ENCODE measurements around the gene ULK4. TPM values are rescaled to one million over a fixed set of nuclear protein-coding genes. Genes with fewer than 3 reads are reported as not detected.

ULK4 gene
- total RNA-seq, 1 experiment from 2014 or later: 8.7 TPM

GRCh38 chr3:41956574-41956973 lies 5.3 kb downstream of the ULK4 start:
- CTCF ChIA-PET: interaction anchor here (0.6 kb wide), 1 partner anchor 1011 kb away, joined by 3 read pairs; no protein-coding TSS in a partner anchor
- Histone ChIP-seq H3K27me3 (ENCODE audit: insufficient read depth, low read depth) (no peaks in the 10 kb centered on the region), H3K36me3 (ENCODE audit: low read depth) (no peaks in the 10 kb centered on the region), H2AFZ (no peak overlapping the region), H3K4me2 (no peak overlapping the region), H3K4me3 (no peak overlapping the region), H3K27ac (no peak overlapping the region), H3K4me1 (replicated peaks; ENCODE audit: insufficient read depth) (0 out of 2 replicates have a peak, but pooled peaks cover 10% of the 10 kb centered on the region), H4K20me1 (ENCODE audit: insufficient read depth) (no peaks in the 10 kb centered on the region), H3K9me3 (ENCODE audit: insufficient read depth, low read depth) (no peaks in the 10 kb centered on the region), H3F3A (ENCODE audit: insufficient read depth, low read depth) (no peaks in the 10 kb centered on the region; the same call in 1 of the 2 replicates), H3K79me2 (ENCODE audit: low read depth) (no peaks in the 10 kb centered on the region), H3K9me2 (ENCODE audit: insufficient read depth) (no peaks in the 10 kb centered on the region)
- no peak for DNase-seq
- intact Hi-C loops (cut with micrococcal nuclease; ENCODE audit: unreplicated experiment): no loop called here
- TF ChIP-seq CTCF (conservative IDR thresholded peaks at IDR 0.05) (no peak), EZH2 (IDR thresholded peaks at IDR 0.05; ENCODE audit: low read depth) (no peak)
- no TSS peak for BruUV-seq (replicated peaks)
- POLR2A ChIA-PET (ENCODE audit: unreplicated experiment): no interaction called here

- intact Hi-C loops (cut with micrococcal nuclease; ENCODE audit: unreplicated experiment): no loop called here
- CTCF ChIA-PET: no interaction called here
Measured at GRCh38 chr3:41955192-41955591, 6.7 kb downstream of the ULK4 start.

GRCh38 chr3:41943311-41943843 lies 18.5 kb downstream of the ULK4 start:
- no peak for TF ChIP-seq EZH2 (IDR thresholded peaks at IDR 0.05; ENCODE audit: low read depth)
- TF ChIP-seq CTCF (conservative IDR thresholded peaks at IDR 0.05): no peak
- Histone ChIP-seq H3K4me1 (replicated peaks; ENCODE audit: insufficient read depth) (no peaks in the 10 kb centered on the region), H3K4me2 (no peak overlapping the region), H3K79me2 (ENCODE audit: low read depth) (no peaks in the 10 kb centered on the region), H4K20me1 (ENCODE audit: insufficient read depth) (no peaks in the 10 kb centered on the region), H3K9me2 (ENCODE audit: insufficient read depth) (no peaks in the 10 kb centered on the region), H3K27me3 (ENCODE audit: insufficient read depth, low read depth) (no peaks in the 10 kb centered on the region), H3K36me3 (ENCODE audit: low read depth) (no peaks in the 10 kb centered on the region), H3K9me3 (ENCODE audit: insufficient read depth, low read depth) (no peaks in the 10 kb centered on the region), H3F3A (ENCODE audit: insufficient read depth, low read depth) (no peaks in the 10 kb centered on the region), H2AFZ (no peak overlapping the region), H3K4me3 (no peak overlapping the region), H3K27ac (no peak overlapping the region)
- no peak for DNase-seq
- no TSS peak for BruUV-seq (replicated peaks)
- intact Hi-C loops (cut with micrococcal nuclease; ENCODE audit: unreplicated experiment): no loop called here
- CTCF ChIA-PET: no interaction called here
- POLR2A ChIA-PET (ENCODE audit: unreplicated experiment): no interaction called here

More at GRCh38 chr3:41955192-41955591, 6.7 kb downstream of the ULK4 start:
- no peaks in the 10 kb centered on the region for H3K79me2 ChIP-seq (ENCODE audit: low read depth)
- no peak for DNase-seq
- no TSS peak for BruUV-seq (replicated peaks)
- H4K20me1 ChIP-seq (ENCODE audit: insufficient read depth): no peaks in the 10 kb centered on the region
- no peaks in the 10 kb centered on the region for H3K9me3 ChIP-seq (ENCODE audit: insufficient read depth, low read depth)
- H3F3A ChIP-seq (ENCODE audit: insufficient read depth, low read depth): no peaks in the 10 kb centered on the region
- no peak overlapping the region for H3K4me2 ChIP-seq
- H3K4me3 ChIP-seq: no peak overlapping the region
- H3K36me3 ChIP-seq (ENCODE audit: low read depth): no peaks in the 10 kb centered on the region
- POLR2A ChIA-PET (ENCODE audit: unreplicated experiment): no interaction called here
- 0 out of 2 replicates have a peak, but pooled peaks cover 3% of the 10 kb centered on the region for H3K4me1 ChIP-seq (replicated peaks; ENCODE audit: insufficient read depth)
- no peak overlapping the region for H3K27ac ChIP-seq
- no peak for TF ChIP-seq EZH2 (IDR thresholded peaks at IDR 0.05; ENCODE audit: low read depth)
- H3K9me2 ChIP-seq (ENCODE audit: insufficient read depth): no peaks in the 10 kb centered on the region
- H3K27me3 ChIP-seq (ENCODE audit: insufficient read depth, low read depth): no peaks in the 10 kb centered on the region
- H2AFZ ChIP-seq: no peak overlapping the region

- H3K27me3 ChIP-seq (ENCODE audit: insufficient read depth, low read depth): no peaks in the 10 kb centered on the region
- no peak for TF ChIP-seq CTCF (conservative IDR thresholded peaks at IDR 0.05)
- no peak for TF ChIP-seq EZH2 (IDR thresholded peaks at IDR 0.05; ENCODE audit: low read depth)
- H3K9me3 ChIP-seq (ENCODE audit: insufficient read depth, low read depth): no peaks in the 10 kb centered on the region
- no peak for DNase-seq
- no peaks in the 10 kb centered on the region for H3K9me2 ChIP-seq (ENCODE audit: insufficient read depth)
- no peaks in the 10 kb centered on the region for H3K36me3 ChIP-seq (ENCODE audit: low read depth)
- no peaks in the 10 kb centered on the region for H3K4me1 ChIP-seq (replicated peaks; ENCODE audit: insufficient read depth)
- H4K20me1 ChIP-seq (ENCODE audit: insufficient read depth): peaks cover 3% of the 10 kb centered on the region; the same call in 1 of the 2 replicates
- no peak overlapping the region for H3K27ac ChIP-seq
- no peak overlapping the region for H3K4me2 ChIP-seq
- no peaks in the 10 kb centered on the region for H3F3A ChIP-seq (ENCODE audit: insufficient read depth, low read depth)
- H2AFZ ChIP-seq: no peak overlapping the region
- H3K79me2 ChIP-seq (ENCODE audit: low read depth): no peaks in the 10 kb centered on the region
- POLR2A ChIA-PET (ENCODE audit: unreplicated experiment): no interaction called here
- H3K4me3 ChIP-seq: no peak overlapping the region
- CTCF ChIA-PET: no interaction called here
- no TSS peak for BruUV-seq (replicated peaks)
- intact Hi-C loops (cut with micrococcal nuclease; ENCODE audit: unreplicated experiment): no loop called here
Measured at GRCh38 chr3:41940393-41940792, 21.5 kb downstream of the ULK4 start.
